Measurements from ENCODE around the gene VWA8.

VWA8 gene

DNA sequence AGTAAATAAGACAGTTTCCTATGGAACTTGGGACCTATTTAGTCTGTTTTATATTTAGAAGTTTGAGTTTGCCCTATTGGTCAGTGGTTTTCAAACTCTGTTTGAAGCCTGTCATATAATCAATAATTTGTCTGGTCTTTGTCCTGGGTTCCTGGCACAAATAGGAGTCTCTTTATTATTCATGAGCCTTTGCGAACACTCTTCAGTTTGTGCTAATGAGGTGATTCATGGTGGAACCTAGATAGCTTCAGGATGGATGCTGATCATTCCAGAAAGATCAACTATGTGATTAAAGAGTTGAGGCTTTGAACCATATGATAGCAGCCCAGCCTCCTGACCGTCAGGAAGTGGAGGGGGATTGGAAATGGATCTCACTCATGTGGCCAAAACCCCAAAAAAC is 10.0 kb upstream of the VWA8 start:
- Histone ChIP-seq H3K27ac (peak overlapping the region in 2 of 11 experiments; percentile 25 to 29; a peak in 2 of 22 replicates), H3K27me3 (no peaks in the 10 kb centered on the region), H4K20me1 (no peaks in the 10 kb centered on the region), H3K9ac (no peak overlapping the region), H3K9me3 (replicated peaks in 1 of 11) (no peaks in the 10 kb centered on the region), H3K4me1 (peaks cover 5 to 18% (median 10%) of the 10 kb centered on the region in 10 experiments; a peak in 16 of 20 replicates), H3K4me3 (no peak overlapping the region), H3K4me2 (peak overlapping the region in 5 of 11 experiments; percentile 30 to 61 (median 48); a peak in 7 of 22 replicates), H3K36me3 (no peaks in the 10 kb centered on the region)
- no peak for TF ChIP-seq Cebpa-rat (IDR thresholded peaks at IDR 0.05)

GRCh38 chr13:41970022-41970421 is 9.1 kb upstream of the VWA8 start:
- Histone ChIP-seq H3K4me1 (peaks cover 5 to 18% (median 10%) of the 10 kb centered on the region in 10 experiments; a peak in 16 of 20 replicates), H3K9me3 (replicated peaks in 1 of 11) (no peaks in the 10 kb centered on the region), H3K9ac (no peak overlapping the region), H3K27ac (peak overlapping the region in 3 of 11 experiments; percentile 23 to 29 (median 25); a peak in 4 of 22 replicates), H3K4me2 (peak overlapping the region in 10 of 11 experiments; percentile 1 to 61 (median 25); a peak in 11 of 22 replicates), H3K27me3 (no peaks in the 10 kb centered on the region), H3K36me3 (no peaks in the 10 kb centered on the region), H4K20me1 (no peaks in the 10 kb centered on the region), H3K4me3 (no peak overlapping the region)
- no peak for TF ChIP-seq Cebpa-rat (IDR thresholded peaks at IDR 0.05)

DNA sequence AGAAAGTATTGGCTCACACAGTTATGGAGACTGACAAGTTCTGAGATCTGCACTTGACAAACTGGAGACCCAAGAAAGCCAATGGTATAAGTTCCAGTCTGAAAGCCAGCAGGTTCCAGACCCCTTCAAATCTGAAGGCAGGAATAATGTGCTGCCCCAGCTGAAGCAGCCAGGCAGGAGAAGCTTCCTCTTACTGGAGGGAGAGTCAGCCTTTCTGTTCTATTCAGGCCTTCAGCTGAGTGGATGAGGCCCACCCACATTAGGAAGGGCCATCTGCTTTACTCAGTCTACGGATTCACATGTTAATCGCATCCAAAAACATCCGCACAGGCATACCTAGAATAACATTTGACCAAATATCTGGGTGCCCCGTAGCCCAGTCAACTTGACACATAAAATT is 8.2 kb upstream of the VWA8 start:
- H4K20me1 ChIP-seq = no peaks in the 10 kb centered on the region
- H3K4me1 ChIP-seq = peaks cover 5 to 18% (median 10%) of the 10 kb centered on the region in 10 experiments; a peak in 16 of 20 replicates
- TF ChIP-seq Cebpa-rat (IDR thresholded peaks at IDR 0.05) = no peak
- H3K27ac ChIP-seq = no peak overlapping the region
- H3K9ac ChIP-seq = no peak overlapping the region
- no peaks in the 10 kb centered on the region for H3K9me3 ChIP-seq (replicated peaks in 1 of 11)
- H3K27me3 ChIP-seq = no peaks in the 10 kb centered on the region
- H3K4me2 ChIP-seq = no peak overlapping the region
- no peak overlapping the region for H3K4me3 ChIP-seq
- no peaks in the 10 kb centered on the region for H3K36me3 ChIP-seq

- Histone ChIP-seq H3K27me3 (no peaks in the 10 kb centered on the region), H3K4me3 (no peak overlapping the region), H4K20me1 (no peaks in the 10 kb centered on the region), H3K27ac (no peak overlapping the region), H3K36me3 (no peaks in the 10 kb centered on the region), H3K9me3 (replicated peaks in 1 of 11) (no peaks in the 10 kb centered on the region), H3K4me2 (no peak overlapping the region), H3K4me1 (peaks cover 5 to 18% (median 10%) of the 10 kb centered on the region in 10 experiments; a peak in 16 of 20 replicates), H3K9ac (no peak overlapping the region)
- no peak for TF ChIP-seq Cebpa-rat (IDR thresholded peaks at IDR 0.05)
Measured at GRCh38 chr13:41966671-41967070, 5.8 kb upstream of the VWA8 start.

- Histone ChIP-seq H3K4me3 (no peak overlapping the region), H3K36me3 (no peaks in the 10 kb centered on the region)
Measured at GRCh38 chr13:41962994-41963393, 2.1 kb upstream of the VWA8 start.

DNA sequence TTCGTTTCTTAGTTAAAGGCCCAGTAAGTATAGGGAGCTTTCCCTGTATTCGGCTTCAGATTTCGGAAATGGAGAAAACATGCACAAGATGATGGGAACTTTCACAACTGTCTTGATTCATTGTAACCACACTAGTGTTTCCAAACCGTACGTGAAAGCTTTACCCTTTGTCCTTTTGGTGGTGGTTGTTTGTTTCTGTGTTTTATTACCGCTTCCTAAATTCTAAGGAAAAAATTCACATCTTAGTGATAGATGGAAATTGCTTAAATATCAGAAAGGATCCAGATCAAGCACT is 504 bp upstream of the VWA8 start:
- peaks cover 0 to 5% (median 0%) of the 10 kb centered on the region in 11 experiments; a peak in 1 of 22 replicates for H3K36me3 ChIP-seq
- H3K27ac ChIP-seq = peak overlapping the region in 10 of 11 experiments; percentile 58 to 81 (median 76); a peak in 17 of 22 replicates
- H3K27me3 ChIP-seq = peaks cover 0 to 5% (median 0%) of the 10 kb centered on the region in 11 experiments; a peak in 1 of 22 replicates
- peaks cover 7 to 15% (median 13%) of the 10 kb centered on the region in 10 experiments; a peak in 17 of 20 replicates for H3K4me1 ChIP-seq
- TF ChIP-seq Cebpa-rat (IDR thresholded peaks at IDR 0.05) = no peak
- no peaks in the 10 kb centered on the region; a peak in 1 of 22 replicates for H4K20me1 ChIP-seq
- no peaks in the 10 kb centered on the region for H3K9me3 ChIP-seq (replicated peaks in 1 of 11)
- peak overlapping the region; percentile 79 to 97 (median 90) for H3K4me2 ChIP-seq
- H3K4me3 ChIP-seq = peak overlapping the region; percentile 68 to 87 (median 79)
- peak overlapping the region; percentile 70 to 88 (median 83); a peak in 20 of 22 replicates for H3K9ac ChIP-seq

More at GRCh38 chr13:41962994-41963393, 2.1 kb upstream of the VWA8 start:
- H3K27me3 ChIP-seq = peaks cover 0 to 5% (median 0%) of the 10 kb centered on the region in 11 experiments; a peak in 1 of 22 replicates
- no peak overlapping the region for H3K9ac ChIP-seq
- H4K20me1 ChIP-seq = no peaks in the 10 kb centered on the region; a peak in 1 of 22 replicates
- no peak for TF ChIP-seq Cebpa-rat (IDR thresholded peaks at IDR 0.05)
- no peak overlapping the region for H3K27ac ChIP-seq
- H3K9me3 ChIP-seq (replicated peaks in 1 of 11) = no peaks in the 10 kb centered on the region
- no peak overlapping the region for H3K4me2 ChIP-seq
- H3K4me1 ChIP-seq = peaks cover 7 to 15% (median 13%) of the 10 kb centered on the region in 10 experiments; a peak in 17 of 20 replicates

DNA sequence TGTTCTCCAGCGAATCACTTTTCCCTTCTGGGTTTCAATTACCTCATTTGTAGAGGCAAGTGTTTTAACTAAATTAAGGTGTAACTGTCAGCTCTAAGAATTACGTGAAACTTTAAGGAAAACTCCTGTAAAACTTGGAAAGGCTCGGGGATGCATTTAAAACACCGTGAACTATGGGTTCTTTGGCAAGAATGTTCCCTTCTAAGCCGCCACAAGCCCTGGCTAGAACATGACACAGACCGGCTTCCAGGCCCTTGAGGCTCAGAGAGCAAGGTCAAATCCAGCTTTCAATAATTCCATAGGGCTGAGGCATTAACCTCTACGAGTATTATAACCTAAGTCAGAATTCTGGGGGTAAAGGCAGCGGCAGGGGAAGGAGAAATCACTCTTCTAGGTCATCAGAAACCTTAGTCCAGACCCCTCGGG is 685 bp downstream of the VWA8 start:
- peaks cover 7 to 17% (median 13%) of the 10 kb centered on the region in 10 experiments; a peak in 17 of 20 replicates for H3K4me1 ChIP-seq
- no peaks in the 10 kb centered on the region for H3K9me3 ChIP-seq (replicated peaks in 1 of 11)
- H3K36me3 ChIP-seq = peaks cover 0 to 5% (median 0%) of the 10 kb centered on the region in 11 experiments; a peak in 1 of 22 replicates
- H3K27ac ChIP-seq = peak overlapping the region in 10 of 11 experiments; percentile 58 to 81 (median 76); a peak in 21 of 22 replicates
- no peak for TF ChIP-seq Cebpa-rat (IDR thresholded peaks at IDR 0.05)
- H3K9ac ChIP-seq = peak overlapping the region; percentile 70 to 88 (median 83)
- peak overlapping the region; percentile 79 to 97 (median 90) for H3K4me2 ChIP-seq
- H3K27me3 ChIP-seq = peaks cover 0 to 5% (median 0%) of the 10 kb centered on the region in 11 experiments; a peak in 1 of 22 replicates
- H4K20me1 ChIP-seq = no peaks in the 10 kb centered on the region; a peak in 1 of 22 replicates
- peak overlapping the region; percentile 68 to 87 (median 79) for H3K4me3 ChIP-seq

DNA sequence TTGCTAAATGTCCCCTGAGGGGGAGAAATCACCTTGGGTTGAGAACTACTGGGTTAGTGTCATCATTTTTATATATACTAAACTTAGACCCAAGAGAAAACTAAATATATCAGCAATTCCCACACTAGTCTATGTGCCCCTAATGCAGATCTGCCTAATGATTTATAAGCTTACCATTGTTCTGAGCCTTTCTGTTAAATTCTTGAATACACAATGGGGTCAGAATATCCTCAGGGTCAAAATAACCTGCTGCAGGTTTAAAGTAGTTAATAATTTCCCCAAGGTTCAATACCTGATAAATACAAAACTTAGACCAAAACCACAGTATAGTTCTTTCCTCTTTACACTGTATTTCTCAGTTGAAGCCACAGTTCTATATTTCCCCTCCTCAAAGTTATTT is 4.6 kb downstream of the VWA8 start:
- peaks cover 0 to 5% (median 0%) of the 10 kb centered on the region in 11 experiments; a peak in 1 of 22 replicates for H3K27me3 ChIP-seq
- H3K9me3 ChIP-seq (replicated peaks in 1 of 11) = no peaks in the 10 kb centered on the region
- no peak overlapping the region for H3K27ac ChIP-seq
- no peak for TF ChIP-seq Cebpa-rat (IDR thresholded peaks at IDR 0.05)
- H3K9ac ChIP-seq = no peak overlapping the region
- peaks cover 0 to 5% (median 0%) of the 10 kb centered on the region in 11 experiments; a peak in 1 of 22 replicates for H3K36me3 ChIP-seq
- H3K4me3 ChIP-seq = no peak overlapping the region
- H3K4me2 ChIP-seq = no peak overlapping the region
- peaks cover 7 to 16% (median 13%) of the 10 kb centered on the region in 10 experiments; a peak in 17 of 20 replicates for H3K4me1 ChIP-seq
- H4K20me1 ChIP-seq = no peaks in the 10 kb centered on the region; a peak in 1 of 22 replicates

GRCh38 chr13:41955605-41956004 is 5.3 kb downstream of the VWA8 start:
- Histone ChIP-seq H3K4me1 (peaks cover 7 to 13% (median 12%) of the 10 kb centered on the region in 10 experiments; a peak in 17 of 20 replicates), H3K27ac (no peak overlapping the region), H3K4me3 (no peak overlapping the region), H3K9me3 (replicated peaks in 1 of 11) (no peaks in the 10 kb centered on the region), H3K4me2 (no peak overlapping the region), H3K36me3 (peaks cover 0 to 5% (median 0%) of the 10 kb centered on the region in 11 experiments; a peak in 1 of 22 replicates), H3K27me3 (peaks cover 0 to 2% (median 0%) of the 10 kb centered on the region in 11 experiments; a peak in 1 of 22 replicates), H4K20me1 (no peaks in the 10 kb centered on the region; a peak in 1 of 22 replicates), H3K9ac (no peak overlapping the region)
- TF ChIP-seq Cebpa-rat (IDR thresholded peaks at IDR 0.05) = 0 out of 22 replicates have a peak, but pooled peaks of 1 of the 11 experiments have one; percentile 21
